NT2/D1 (cell line): ENCODE measurements around the gene NOVA2.

ENCODE experiments used
- YY1 ChIP-seq: IDR thresholded peaks from 2 replicates; pipeline ENCODE4 v1.6.1; 2011; ENCODE audit not compliant: insufficient read length, insufficient read depth
- ZNF274 ChIP-seq: IDR thresholded peaks from 2 replicates; pipeline ENCODE4 v1.6.1; 2011; ENCODE audit warnings: mild to moderate bottlenecking, low read depth, low read length

- TF ChIP-seq ZNF274 (no peak), YY1 (no peak)
Observed at GRCh38 chr19:45933759-45934158, 39.9 kb downstream of the NOVA2 start.
